GM19023 (cell line): ENCODE results near the gene GNB5.

ENCODE experiments used
- ATAC-seq: cut with Tn5 transposase; IDR thresholded peaks from one replicate; pipeline ENCODE4 v1.9.1; 2021; ENCODE audit warnings: mild to moderate bottlenecking, moderate library complexity; ENCODE audit not compliant: unreplicated experiment

GNB5 gene

DNA sequence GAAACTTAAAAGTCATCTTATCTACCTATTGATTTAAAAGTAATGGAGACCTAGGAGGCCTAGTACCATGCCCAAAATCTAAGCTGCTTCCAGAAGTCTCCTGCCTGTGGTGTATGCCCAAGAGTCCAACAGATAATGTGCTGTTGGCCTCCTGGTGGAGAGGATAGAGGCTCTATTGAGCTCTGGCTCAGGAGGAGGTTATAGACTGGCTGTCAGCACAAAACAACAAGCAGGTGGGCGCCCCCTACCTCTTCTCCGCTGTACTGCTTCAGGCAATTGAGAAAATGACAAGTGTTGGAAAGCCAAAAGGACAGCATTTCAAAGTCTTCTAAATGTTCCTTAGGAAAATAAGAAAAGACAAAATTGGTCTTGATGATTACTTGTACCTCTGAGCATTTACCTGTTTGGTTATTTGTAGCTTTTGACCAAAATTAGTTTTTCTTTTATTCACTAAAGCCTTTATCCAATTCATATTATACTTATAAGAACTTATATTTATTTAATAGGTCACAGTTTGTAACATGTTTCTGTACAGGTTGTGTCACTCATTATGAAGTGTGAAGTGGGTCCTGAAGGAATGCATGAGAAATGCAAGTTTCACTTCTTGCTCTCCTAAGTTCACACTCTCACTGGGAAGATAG lies 17.2 kb upstream of the GNB5 start:
- peak; percentile 80 for ATAC-seq

DNA sequence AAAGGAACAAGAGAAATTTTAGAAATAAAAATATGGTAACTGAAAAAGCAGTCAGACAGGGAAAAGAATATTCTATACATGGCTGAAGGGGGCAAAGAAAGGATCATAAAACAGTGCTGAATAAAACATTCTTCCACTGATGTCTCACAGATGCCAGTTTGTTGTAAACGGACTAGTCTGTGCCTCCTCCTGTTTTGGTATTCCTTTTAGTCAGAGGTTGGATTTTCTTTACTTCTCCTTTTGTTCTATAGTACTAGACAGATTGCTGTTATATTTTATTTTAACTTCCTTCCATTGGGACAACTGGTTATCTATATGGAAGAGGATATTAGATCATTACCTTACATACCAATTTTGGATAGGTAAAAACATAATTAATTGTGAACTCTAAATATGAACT lies 16.0 kb upstream of the GNB5 start:
- ATAC-seq: no peak

- no peak for ATAC-seq
Observed at GRCh38 chr15:52206446-52206845, 15.3 kb upstream of the GNB5 start.

DNA sequence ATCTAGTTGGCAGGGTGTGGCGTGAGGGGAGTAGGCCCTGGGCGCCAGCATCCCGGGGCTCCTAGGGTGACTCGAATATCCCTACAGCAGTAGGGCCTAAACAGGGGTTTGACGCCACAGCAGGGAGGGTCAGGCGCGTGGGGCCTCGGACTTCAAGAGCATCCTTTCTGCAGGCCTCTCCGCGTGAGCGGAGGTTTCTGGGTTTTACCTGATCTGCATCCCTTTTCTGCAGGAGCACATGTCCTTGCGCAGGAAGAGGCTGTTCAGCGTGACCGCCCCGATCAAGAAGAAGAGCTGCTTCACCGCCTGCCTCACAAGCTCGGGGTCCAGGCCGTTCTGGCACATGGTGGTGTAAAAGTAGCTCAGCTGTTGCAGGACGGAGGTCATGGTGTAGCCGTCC lies 13.5 kb upstream of the GNB5 start:
- ATAC-seq: no peak

DNA sequence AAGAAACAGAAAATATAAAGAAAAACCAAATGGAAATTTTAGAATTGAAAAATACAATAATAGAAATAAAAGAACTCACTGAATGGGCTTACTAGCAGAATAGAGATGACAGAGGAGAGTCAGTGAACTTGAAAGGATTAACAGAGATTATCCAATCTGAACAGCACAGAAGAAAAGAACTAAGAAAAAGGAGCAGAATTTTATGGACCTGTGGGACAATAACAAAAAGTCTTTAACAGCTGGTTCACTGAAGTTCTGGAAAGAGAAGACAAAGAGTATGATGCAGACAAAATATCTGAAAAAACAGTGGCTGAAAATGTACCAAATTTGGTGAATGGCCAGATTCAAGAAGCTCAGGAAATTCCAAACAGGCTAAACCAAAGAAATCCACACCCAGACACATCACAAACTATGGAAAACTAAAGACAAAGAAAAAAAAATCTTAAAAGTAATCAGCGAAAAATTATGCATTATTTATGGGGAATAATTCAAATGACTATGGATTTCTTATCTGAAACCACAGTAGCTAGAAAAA lies 9.7 kb upstream of the GNB5 start:
- ATAC-seq: no peak

DNA sequence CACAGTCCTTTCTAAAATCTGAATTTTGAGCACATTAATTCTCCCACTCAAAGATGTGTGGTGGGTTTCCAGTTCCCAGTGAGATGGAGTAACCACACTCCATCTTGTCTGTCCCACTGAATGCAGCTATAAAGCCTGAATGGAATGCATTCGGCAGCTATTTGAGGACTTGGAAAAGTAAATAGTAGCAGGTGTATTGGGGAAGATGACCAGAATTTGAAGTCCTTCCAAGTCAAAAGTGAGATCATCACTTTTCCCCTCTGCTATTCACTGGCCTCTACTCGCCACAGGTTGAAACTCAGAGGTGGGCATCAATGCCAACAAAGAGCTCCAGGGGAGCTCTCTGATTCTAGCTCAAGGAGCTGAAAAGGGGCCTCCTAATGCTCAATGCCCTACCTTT lies 8.1 kb upstream of the GNB5 start:
- no peak for ATAC-seq

- ATAC-seq: no peak
Observed at GRCh38 chr15:52196891-52197290, 5.7 kb upstream of the GNB5 start.

GRCh38 chr15:52193791-52194190 lies 2.6 kb upstream of the GNB5 start:
- ATAC-seq: no peak

DNA sequence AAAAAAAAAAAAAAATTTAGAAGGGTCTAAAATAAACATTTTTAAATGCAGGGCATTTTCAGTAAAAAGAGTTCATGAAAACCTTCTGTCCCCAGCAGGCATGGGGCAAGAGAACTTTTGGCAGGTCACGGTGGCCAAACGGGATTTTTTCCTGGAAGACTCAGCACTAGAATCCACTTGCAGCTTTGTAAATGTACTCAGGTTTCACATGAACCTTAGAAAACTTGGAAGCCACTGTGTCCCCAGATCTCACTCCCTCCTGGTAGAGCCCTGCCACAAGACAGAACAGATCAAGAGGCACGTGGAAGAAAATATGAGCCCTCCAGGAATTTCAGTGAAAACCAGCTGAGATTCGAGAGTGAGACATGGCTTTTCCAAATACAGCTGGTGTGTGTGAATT lies 2.1 kb upstream of the GNB5 start:
- no peak for ATAC-seq

DNA sequence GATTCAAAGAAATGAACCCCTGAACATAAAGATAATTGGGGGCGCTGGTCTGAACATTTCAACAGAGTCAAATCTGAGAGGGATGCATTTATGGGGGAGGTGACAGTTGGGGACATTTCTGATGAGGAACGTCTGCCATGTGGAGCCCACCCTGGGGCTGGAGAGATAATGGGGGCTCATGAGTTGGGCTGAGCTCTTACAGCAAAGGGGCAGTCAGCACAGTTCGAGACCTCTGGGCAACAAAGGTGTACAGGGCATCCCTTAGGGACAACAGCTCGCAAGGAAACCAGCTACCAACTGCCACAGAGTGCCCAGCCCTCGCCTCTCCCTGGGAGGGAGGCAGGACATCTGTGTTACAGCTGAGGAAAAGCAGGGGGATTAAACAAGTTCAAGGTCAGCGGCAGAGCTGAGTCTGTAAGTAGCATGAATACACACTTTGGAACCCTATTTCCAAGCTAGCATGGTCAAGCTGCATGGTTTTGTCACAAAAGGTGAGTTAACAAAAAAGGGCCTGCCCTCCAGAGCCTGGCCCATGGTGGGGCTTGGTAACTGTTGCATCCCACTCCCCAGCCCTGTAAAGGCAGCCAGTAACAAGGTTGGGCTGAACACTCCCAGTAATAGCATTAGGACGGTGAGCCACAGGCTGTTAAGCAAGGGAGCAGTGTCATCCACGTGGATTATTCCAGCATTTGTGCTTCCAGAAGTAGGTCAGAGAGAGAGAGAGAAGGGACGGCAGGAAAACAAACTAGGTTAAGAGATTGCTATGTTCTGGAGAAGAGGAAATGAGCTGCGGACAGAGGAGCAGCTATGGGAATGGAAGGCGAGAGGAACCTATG lies 4.3 kb downstream of the GNB5 start:
- no peak for ATAC-seq

GRCh38 chr15:52185151-52185561 lies 6.0 kb downstream of the GNB5 start:
- no peak for ATAC-seq

DNA sequence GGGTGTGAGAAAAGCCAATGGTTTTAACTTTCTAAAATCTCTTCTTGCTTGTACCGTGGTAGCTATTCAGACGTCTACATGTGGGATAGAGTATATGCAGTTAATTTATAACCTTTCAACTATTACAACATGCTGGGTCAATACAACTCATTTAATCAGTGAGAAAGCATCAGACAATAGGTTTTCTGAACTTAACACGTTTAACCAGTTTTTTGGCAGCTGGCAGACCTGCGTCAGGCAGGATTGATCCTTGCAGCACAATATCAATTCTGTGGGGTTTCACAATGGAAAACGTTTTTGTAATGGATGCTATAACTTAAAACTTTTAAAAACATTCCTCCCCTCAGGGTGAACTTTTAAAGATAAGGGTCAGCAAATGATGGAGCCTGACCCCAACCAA lies 6.5 kb downstream of the GNB5 start:
- ATAC-seq: no peak

GRCh38 chr15:52183562-52184173 lies 7.5 kb downstream of the GNB5 start:
- ATAC-seq: no peak

GRCh38 chr15:52181938-52182780 lies 9.0 kb downstream of the GNB5 start:
- ATAC-seq: no peak

DNA sequence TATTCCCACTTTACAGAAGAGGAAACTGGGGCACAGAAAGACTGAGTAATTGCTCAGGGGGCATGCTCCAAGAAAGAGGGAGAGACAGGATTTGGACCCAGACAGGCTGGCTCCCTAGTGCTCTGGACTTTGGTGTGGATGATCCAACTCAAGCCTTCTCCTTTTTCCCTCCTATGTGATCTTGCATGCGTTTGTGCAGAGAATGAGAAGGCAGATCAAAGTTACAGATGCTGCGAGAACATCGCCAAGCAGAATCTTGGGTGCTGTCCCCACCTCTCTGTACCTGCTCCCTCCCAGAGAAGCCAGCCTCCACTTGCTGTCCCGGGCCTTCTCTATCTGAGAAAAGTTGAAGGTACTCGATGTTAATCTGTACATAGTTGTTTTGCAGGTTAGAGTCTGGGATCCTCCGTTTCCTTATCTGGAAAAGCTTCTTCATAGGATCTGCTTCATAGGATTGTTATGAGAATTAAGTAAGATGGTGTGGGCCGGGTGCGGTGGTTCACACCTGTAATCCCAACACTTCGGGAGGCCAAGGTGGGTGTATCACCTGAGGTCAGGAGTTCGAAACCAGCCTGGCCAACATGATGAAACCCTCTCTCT lies 10.2 kb downstream of the GNB5 start:
- ATAC-seq: no peak

GRCh38 chr15:52180196-52180835 lies 10.9 kb downstream of the GNB5 start:
- ATAC-seq: peak; percentile 34

DNA sequence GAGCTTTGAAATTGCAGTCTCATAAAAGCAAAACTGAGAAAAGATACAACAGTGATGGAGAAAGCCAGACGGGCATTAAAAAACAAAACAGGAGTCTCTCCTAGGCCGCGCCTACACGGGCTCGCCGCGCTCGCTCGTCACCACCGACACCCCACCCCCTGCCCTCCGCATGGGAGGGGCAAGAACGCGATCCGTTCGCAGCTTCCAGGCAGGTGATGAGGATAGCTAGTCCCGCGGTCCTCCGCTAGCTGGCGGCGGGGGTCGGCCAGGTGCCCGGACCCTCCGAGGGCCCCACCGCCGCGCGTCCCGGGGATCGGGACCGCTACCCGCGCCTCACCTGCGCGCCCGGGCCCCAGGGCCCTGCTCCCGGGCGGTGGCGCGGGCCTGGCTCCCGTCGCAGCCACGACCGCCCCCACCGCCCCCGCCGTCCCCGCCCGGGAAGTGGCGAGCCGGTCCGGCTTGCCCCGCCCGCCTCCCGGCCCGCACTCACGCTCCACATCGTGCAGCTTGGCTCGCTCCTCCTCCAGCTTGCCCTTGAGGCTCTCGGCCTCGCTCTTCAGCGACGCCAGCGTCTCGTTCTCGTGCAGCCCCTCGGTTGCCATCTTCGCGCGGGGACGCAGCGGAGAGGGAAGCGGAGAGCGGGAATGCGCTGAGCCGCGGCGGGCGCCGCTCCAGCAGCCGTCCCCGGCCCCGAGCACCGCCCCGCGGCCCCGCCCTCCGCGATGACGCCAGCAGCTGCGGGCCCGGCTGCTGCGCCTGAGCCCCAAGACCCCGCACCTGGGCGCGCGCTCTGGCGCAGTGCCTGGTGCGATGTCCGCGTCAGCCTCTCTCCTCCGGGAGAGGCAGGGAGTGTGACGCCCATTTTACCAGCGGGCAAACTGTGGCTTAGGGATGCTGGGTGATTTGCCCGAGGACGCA lies 11.7 kb downstream of the GNB5 start:
- ATAC-seq: peak; percentile 84

GRCh38 chr15:52178765-52179164 lies 12.4 kb downstream of the GNB5 start:
- ATAC-seq: no peak

GRCh38 chr15:52172869-52173268 lies 18.3 kb downstream of the GNB5 start:
- ATAC-seq: no peak
